HG03558 (cell line): Measurements from ENCODE around the gene PRICKLE3.
"Not testable (repeated sequence)": the region's sequence is repeated elsewhere in the genome, so short reads cannot be mapped to it uniquely, and the experiment has no call there.

ENCODE experiments used
- ATAC-seq: cut with Tn5 transposase; IDR thresholded peaks from one replicate; pipeline ENCODE4 v1.9.1; 2021; ENCODE audit warnings: moderate number of reproducible peaks; ENCODE audit not compliant: unreplicated experiment; ENCODE audit errors: extremely low read depth

PRICKLE3 gene

DNA sequence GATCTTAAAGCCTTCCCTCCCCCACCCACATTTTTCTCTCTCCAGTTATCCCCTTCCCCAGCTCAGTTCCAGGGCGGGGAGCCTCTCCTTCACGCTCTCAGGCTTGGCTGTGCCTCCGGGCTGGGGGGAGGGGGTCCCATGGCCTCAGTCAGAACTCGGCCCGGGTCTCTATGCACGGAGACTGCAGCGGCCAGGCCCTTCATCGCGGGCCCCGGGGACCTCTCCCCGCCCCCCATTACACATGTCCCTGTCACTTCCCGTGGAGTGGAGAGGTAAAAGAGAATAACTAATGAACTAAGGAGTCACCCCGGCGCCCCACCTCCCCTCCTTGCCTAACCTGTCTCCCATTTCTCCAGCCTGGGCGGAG is 838 bp upstream of the PRICKLE3 start:
- no peak for ATAC-seq

DNA sequence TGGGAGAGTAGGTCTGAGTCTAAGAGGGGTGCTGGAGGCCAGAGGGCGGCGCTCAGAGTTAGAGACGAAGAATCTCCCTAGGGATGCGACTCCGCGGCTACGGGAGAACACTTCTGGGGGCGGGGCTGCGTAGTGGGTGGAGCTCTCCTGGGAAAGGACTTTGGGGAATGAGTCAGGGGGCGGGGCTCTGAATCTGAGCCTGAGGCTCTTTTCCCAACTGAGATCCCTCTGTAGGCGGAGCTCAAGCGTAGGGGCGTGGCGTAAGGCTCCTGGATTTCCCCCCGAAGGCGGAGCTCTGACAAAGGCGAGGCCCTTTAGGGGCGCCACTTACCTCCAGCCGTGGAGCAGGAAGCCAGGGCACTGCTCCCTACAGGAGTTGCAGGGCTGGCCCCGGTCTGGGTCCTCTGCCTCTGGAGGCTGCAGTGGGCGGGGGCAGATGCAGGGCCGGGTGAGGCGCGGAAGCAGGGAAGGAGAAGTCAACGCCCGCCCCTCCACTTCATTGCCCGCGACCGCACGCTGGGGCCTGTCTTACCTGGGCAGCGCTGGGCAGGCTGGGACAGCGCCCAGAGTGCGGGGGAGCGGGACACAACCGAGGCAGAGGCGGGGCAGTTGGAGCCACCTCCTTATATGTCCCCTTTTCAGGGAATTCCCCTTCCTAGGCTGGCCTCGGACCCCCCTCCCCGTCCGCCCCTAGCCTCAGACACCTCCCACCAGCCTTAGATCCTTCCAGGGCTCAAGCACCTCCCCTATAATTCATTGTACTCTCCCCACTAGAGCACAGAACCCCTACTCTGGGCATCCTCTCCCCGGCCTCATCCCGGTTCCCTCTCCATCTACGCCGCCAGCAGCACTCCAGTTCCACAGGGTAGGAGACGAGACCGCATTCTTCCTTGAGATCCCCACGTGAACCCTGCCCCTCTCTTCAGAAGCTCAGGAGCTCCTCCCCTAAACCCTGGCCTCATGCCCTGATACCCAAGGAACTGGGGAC is 1.6 kb downstream of the PRICKLE3 start:
- ATAC-seq = no peak

DNA sequence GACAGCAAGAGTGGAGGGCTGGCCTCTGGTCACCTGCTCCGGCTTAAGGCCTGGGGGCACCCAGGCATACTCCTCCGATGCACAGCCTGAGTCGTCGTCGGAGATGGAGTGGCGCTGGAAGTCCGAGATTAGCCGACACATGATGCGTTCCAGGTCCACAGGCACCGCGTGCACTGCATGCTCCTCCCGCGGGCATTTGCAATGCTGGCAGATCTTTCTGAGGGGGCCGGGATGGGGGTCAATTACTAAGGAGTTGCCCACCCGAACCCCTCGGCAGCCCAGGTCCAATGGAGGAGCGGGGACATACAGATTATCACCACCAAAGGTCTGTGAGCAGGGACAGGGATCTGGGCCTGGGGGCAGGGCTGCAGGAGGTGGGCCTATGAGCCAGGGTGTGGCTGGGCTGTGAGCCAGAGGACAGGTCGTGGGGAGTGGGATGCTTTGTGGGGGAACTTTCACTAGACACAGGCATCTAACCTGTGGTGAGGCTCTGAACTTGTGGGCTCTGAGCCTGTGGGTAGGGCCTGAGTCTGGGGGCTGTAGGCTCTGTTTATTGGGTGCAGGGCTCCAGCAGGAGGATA is 2.4 kb downstream of the PRICKLE3 start:
- ATAC-seq = no peak

DNA sequence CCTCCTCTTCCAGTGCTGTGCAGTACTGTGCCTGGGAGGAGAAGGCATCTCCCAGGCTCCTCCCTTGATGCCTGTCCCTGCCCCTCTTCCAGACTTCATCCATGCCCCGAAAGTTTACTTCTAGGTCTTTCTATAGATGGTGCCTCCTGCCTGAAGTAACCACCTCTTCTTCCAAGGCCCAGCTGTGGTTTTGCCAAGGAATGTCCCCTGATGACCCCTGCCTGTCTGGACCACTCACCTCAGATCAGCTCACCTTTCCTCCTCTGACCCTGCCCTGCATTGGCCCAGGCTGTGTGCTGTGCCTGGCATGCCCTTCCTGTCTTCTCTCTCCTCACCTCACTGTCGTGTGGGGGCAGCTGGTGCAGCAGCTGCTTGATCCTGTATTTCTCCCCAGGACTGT is 6.8 kb downstream of the PRICKLE3 start:
- no peak for ATAC-seq

DNA sequence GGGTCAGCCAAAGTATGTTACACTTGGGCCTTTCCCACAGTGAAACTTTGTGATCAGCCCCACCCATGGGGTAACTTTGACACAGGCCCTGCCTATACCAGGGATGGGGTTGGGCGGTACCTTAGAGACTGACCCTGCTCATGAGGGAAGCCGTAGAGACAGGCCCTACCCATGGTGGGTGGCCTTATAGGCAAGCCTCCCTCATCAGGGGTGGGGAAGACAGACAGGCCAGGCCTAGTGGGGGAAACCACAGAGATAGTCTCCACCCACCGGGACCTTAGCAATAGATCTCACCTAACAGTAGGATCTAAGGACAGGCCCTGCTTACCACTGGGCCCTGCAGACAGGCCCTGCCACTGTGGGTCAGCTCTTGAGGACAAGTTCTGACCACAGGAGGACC is 7.6 kb downstream of the PRICKLE3 start:
- ATAC-seq = no peak

GRCh38 chrX:49177873-49178480 is 8.2 kb downstream of the PRICKLE3 start:
- ATAC-seq = no peak

DNA sequence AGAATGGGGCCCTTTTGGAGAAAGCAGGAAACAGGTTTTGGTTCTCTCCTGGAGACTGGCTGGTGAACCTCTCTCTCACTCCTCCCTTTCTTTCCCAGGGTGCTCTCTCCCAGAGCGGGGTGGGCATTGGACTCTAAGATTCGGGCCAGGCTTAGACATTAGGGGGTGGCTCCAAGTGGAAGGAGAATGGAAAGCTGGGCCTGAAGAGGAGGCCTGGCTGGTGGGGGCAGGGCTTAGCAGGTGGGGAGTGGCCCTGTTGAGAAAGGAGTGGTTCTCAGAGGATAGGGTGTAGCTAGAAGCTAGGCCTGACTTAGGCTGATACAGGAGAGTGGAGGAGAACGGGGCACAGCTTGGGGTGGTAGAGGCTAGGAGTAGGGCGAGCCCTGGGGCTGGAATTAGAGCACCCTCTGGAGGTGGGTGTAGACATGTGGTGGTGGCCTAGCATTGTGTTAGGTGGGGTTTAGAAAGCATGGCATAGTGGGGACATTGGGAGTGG is 8.8 kb downstream of the PRICKLE3 start:
- ATAC-seq = no peak

- no peak for ATAC-seq
Measured at GRCh38 chrX:49176421-49177326, 9.5 kb downstream of the PRICKLE3 start.

- ATAC-seq = no peak
Measured at GRCh38 chrX:49175435-49176274, 10.5 kb downstream of the PRICKLE3 start.

DNA sequence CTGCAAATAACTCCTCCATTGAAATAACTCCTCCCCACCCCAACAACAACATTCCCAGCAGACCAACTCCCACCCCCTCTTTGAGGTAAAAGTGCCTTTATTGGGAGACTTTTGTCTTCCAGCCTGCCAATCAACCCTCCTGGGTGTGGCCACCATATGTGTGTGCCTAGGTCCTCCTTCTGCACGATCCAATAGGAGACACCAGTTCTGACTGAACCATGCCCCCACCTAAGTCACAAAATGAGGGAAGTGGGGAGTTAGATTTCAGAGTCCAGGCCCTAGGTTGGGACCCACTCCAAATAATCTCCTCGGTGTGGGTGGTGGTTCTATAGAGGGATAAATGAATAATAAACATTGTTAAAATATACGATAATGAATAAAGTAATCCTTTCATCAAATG is 11.4 kb downstream of the PRICKLE3 start:
- no peak for ATAC-seq

DNA sequence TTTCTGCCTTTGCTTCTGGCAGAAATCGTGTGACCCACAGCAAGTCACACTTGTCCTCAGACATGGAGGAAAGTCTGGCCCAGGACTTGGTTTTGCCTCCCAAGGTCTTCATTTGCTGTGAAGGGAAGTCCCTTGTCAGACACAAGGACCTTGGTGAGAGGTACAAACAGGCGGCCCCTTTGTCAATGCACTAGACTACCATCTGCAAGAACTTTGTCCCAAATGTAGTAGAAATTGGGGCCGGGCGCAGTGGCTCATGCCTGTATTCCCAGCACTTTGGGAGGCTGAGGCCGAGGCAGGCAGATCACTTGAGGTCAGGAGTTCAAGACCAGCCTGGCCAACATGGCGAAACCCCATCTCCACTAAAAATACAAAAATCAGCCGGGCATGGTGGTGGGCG is 12.6 kb downstream of the PRICKLE3 start:
- ATAC-seq = not testable (repeated sequence)

DNA sequence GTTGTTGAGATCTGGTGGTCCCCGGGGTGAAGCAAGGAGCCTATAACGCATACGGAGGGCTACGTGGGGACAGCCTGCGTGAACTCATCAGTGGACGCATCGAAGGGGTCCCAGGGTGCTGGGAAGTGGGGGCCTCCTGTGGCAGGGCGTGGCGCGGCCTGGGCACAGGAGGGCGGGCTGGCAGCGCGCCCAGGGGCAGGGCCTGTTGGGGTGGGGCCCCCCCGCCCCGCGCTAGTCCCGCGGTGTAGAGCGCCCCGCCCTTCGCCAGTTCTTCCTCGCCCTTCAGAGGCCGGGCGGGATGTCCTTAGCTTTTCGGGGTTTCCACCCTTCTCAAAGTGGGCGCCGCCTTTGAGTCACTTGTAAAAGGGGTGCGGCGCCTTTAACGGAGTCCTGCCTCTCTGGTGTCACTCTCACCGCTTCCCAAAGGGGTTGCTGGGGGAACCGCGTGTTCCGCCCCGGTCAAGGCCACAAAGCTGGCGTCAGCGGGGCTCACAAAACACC is 13.8 kb downstream of the PRICKLE3 start:
- peak; percentile 43 for ATAC-seq

DNA sequence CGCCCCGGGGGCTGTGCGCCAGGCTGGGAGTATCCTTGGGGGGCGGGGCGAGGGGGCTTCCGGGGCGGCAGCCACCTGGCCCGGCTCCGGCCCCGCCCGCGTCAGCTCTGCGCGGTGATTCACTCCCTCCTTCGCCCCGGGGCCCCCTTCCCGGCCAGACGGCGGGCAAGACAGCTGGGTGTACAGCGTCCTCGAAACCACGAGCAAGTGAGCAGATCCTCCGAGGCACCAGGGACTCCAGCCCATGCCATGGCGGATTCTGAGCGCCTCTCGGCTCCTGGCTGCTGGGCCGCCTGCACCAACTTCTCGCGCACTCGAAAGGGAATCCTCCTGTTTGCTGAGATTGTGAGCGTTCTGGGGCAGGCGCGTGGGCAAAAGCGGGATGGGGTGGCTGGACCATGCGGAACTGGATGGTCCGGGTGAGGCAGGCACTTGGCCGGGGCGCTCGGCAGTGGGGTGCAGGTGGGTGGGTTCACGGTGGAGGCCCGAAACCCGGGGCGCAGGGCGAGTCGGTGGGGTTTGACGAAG is 14.4 kb downstream of the PRICKLE3 start, which contains the start of gene PLP2:
Gene PLP2, plus strand, starts transcription at position 147 of the 528 bp plus-strand sequence. Its CDS starts 103 bp downstream, at position 250.
- ATAC-seq = no peak

DNA sequence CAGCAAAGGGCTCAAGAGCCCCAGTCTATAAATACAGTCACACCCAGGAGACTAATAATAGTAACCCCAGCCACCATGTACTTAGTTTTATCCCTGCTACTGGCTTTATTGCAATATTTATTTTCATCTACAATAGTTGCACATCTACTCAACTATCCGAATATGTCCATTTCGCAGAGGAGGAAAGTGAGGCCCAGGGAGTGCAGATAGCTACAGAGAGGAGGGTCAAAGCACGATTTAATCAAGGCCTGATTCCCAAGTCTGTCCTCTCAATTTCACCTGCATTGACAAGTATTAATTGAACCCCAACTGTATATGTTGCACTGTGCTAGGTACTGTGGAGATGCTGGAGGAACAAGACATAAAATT is 18.4 kb downstream of the PRICKLE3 start:
- no peak for ATAC-seq

DNA sequence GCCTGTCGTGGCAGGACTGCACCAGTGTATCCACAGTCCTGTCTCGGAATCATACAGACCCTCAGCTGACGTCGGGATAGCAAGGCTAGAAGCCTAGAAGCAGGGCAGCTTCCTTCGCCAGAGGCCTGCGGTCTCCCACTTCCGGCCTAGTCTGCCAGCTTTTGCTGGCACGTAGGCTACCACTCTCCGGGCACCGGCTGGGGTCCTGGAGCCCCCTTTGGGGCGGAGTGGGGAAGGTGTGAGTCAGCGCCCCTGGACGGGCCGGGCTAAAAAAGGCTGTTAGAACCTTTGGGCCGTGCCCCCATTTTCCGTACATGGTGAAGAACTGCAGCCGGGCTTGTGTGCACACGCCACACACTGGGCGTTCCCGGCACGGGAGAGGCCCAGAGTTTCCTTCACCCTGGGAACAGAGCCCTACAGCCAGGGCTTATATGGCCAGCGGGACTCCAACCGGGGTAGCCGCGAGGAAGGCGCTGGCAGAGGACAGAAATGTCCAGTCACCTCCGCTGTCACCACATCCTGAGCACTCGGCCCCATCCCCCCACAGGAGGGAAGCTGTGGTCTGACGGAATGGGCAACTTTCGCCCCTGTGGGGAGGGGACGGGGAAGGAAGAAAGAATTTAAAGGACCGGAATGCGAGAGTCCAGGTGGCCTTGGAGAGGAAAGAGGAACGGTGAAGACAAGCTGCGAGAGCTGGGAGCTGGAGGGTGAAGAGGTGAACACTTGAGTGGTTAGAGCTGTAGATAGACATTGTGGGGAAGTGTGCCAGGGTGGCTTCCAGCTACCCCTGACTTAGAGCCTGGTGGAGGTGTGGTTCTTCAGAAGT is 19.0 kb downstream of the PRICKLE3 start:
- no peak for ATAC-seq

DNA sequence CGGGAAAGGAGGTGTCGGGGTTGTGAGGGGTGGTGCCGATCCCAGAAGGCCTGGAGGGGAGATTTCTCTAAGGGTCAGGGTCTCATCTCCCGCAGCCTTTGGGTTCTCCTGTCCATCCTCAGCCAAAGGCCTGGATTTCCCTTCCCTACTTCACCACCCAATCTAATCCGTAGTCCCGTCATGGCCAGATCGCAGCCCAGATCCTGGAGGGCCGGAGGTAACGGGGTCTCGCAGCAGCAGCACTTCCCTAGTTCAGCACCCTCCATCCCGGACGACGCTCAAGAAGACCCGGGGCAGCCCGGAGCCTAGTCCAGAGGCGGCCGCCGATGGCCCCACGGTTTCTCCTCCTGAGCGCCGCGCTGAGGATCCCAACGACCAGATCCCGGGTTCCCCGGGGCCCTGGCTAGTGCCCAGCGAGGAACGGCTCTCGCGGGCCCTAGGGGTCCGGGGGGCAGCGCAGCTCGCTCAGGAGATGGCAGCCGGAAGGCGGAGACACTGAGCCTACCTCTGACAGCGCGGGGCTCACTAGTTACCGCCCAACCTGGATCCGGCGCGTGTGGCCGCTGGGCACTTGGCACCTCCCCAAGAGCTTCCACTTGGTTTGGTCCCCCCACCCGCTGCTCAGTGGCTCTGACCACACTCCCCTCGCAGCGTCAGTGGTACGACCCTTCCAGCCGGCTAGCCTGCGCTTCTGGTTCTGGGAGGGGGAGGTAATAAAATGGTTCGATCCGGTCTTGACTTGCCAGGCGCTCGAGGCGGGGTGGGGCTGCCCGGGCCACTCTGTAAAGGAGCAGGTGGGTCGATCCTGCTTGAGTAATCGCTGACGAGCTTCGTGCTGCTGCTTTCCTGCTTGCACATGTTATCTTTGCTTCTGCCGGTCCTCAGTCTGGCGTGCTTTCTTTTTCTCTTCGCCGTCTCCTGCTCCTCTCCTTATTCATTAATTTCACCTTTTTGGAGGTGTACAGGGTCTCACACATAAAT is 20.0 kb downstream of the PRICKLE3 start:
- ATAC-seq = no peak
